VCaP (cell line): ENCODE results near the gene PAPSS1.
A peak's percentile ranks its signal among the peaks of the same experiment; 100 is the strongest.

ENCODE experiments used
- H3K27ac ChIP-seq: fragments of 450-650 bp; 2 replicates; pipeline ENCODE4 v1.5.1; 2017
- TF ChIP-seq, protein P1 (sequence below): fragments of 450-650 bp; conservative IDR thresholded peaks from 2 replicates; pipeline ENCODE4 v1.5.1; 2017; ENCODE audit warnings: mild to moderate bottlenecking, moderate library complexity

The PAPSS1 gene

DNA sequence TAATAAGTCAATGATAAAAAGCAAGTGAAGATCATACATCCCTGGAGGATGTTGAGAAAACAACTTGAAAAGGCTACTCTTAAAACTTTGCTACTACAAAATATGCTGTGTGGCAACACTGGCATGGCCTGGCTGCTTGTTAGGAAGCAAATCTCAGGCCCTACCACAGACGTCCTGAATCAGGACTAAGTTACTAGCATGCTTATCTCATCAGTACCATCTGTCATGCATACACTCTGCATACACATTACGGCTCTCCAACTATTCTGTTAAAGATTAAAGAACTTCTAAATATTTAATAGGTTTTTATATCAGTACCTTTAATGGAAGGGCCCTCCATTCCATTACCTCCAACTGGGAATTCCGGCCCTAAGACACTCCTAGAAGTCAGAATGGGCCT, 8.2 kb downstream of the PAPSS1 start:
- peak overlapping the region; percentile 67 for H3K27ac ChIP-seq
- TF ChIP-seq, protein P1, sequence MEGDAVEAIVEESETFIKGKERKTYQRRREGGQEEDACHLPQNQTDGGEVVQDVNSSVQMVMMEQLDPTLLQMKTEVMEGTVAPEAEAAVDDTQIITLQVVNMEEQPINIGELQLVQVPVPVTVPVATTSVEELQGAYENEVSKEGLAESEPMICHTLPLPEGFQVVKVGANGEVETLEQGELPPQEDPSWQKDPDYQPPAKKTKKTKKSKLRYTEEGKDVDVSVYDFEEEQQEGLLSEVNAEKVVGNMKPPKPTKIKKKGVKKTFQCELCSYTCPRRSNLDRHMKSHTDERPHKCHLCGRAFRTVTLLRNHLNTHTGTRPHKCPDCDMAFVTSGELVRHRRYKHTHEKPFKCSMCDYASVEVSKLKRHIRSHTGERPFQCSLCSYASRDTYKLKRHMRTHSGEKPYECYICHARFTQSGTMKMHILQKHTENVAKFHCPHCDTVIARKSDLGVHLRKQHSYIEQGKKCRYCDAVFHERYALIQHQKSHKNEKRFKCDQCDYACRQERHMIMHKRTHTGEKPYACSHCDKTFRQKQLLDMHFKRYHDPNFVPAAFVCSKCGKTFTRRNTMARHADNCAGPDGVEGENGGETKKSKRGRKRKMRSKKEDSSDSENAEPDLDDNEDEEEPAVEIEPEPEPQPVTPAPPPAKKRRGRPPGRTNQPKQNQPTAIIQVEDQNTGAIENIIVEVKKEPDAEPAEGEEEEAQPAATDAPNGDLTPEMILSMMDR, result no peak

DNA sequence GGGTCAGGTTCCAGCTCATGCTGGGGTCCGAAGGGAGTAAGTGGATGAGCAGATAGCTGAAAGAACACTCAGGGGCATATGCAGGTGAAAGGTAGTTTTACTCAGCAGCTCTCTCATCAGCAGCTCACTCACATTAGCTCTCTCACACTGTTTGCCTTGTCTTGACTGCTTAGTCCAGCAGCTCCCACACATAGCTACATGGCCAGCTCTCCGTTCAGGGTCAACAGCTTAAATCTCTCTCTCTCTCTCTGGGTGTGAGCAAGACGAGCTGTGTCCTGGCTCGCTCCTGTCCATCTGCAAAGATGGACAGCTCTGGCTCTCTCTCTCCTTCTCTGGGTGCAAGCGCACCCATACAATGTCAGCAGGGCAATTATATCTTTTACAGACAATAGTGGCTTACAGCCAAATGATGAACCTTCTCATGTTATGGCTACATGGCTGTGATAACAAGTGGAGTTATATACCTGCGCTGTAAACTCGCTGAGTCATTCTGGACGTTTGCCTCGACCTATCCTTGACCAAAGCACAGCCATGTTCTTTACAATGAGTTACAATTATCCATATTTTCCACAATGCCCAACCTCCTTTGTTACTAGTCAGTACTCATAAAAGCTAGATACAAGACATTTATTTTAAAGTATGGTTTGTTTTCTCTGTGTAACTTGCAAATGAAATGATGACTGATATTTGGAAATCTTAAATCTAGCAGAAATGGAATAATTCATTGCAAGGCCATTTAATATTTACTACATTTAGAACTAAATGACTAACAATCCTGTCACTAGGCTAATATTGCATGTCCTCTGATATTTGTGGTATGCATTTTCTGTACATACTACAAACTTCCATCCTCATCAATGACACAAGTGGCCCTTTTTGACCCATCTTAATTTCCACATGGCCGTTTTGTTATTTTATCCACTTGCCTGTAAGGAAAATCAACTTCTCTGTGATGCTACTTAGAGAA, 9.3 kb downstream of the PAPSS1 start:
- H3K27ac ChIP-seq, result peak overlapping the region; percentile 67
- TF ChIP-seq, protein P1, result no peak

DNA sequence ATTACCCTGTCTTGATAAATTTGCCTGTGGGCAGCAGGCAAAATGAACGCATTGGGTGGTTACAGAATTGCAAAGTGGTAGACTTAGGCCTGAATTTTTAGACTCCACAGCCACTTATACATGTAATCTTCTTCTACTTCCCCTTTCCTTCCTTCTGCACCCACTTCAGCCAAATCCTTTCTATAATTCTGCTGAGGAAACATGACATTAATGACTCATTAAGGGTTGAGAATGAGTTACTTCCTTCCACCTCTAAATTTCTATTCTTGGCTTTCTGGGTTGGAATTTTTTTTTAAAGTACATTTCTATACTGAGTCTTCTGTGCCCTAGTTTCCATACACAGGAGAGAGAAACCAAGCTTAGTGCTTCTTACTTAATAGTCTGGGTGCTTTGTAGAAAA, 10.1 kb downstream of the PAPSS1 start:
- TF ChIP-seq, protein P1, result no peak
- peak overlapping the region; percentile 67; the same call in 1 of the 2 replicates for H3K27ac ChIP-seq

DNA sequence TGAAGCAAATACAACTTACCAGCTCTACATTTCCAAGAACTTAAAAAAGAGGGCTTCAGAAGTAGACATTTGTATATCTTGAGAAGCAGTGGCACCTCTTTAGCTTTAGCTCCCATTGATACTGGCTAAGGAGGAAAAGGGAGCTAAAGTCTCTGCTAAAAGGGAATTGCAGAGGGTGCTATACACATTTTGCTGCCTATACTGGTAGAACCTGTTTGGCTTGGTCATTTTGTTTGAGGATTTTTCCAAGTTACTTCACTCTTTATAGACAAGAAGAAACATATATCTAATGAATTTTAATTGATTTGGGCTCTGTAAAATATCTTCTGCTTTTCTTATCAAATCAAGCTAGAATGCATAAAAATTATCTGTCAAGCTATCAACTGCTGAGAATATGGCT, 11.8 kb downstream of the PAPSS1 start:
- H3K27ac ChIP-seq, result peak overlapping the region; percentile 62
- TF ChIP-seq, protein P1, result no peak

DNA sequence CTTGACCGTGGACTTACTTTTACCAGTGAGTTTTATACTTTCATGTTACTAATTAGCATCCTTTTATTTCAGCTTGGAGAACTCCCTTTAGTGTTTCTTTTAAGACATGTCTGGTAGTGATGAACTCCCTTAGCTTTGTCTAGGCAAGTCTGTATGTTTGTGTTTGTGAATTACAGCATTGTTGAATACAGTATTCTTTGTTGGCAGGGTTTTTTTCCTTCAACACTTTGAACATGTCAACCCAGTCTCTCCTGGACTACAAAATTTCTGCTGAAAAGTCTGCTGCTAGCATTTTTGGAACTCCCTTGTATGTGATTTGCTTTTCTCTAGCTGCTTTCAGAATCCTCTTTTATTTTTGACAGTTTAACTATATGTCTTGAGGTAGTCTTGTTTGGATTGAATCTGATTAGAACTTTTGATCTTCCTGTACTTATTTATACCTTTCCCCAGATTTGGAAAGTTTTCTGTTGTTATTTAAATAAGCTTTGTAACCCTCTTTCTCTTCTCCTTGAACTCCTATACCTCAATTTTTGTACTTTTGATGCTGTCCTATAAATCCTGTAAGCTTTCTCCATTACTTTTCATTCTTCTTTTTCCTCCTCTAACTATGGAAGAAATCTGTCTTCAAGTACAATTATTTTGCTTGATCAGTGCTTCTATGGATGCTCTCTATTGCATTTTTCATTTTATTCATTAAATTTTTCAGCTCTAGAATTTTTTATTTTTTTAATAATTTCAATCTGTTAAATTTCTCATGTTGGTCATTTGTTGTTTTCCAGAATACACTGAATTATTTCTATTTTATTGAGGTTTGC, 14.1 kb downstream of the PAPSS1 start:
- no peak overlapping the region for H3K27ac ChIP-seq
- TF ChIP-seq, protein P1, result no peak

DNA sequence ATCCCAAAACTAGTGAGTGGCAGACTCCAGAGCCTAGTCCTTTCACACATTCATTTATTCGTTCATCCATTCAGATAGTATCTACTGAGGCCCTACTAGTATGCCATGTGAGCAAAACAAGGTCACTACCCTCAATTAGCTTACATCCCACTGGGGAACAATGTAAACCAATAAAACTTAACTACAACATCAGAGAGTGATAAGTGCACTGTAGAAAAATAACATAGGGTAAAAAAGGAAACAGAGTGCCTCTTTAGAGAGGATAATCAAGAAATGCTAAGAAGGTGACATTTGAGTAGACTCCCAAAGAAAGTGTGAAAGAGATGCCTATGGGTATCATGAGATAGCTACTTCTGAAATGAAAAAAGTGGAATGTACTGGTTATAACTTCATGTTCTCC, 18.5 kb downstream of the PAPSS1 start:
- no peak overlapping the region for H3K27ac ChIP-seq
- TF ChIP-seq, protein P1, result no peak
